H1 (cell line): ENCODE measurements around the gene MTMR8. TPM values are rescaled to one million over a fixed set of nuclear protein-coding genes. Genes with fewer than 3 reads are reported as not detected.

ENCODE experiments used
- CTCF ChIA-PET: fragments of 300-600 bp; sonication (Branson Sonifier 250); formaldehyde crosslinking; loops from one replicate; lab custom pipeline; 2021; ENCODE audit not compliant: partially characterized antibody; lab: Charles Lee
- POLR2A ChIA-PET: fragments of 300-600 bp; sonication (Branson Sonifier 250); formaldehyde crosslinking; loops from one replicate; lab custom pipeline; 2021; ENCODE audit warnings: inconsistent platforms; ENCODE audit not compliant: partially characterized antibody; lab: Charles Lee
- DNase-seq, 2 experiments: peaks; one replicate each; pipeline versions ENCODE4 v3.0.0 to v3.0.0-alpha.2; 2010 to 2022; ENCODE audit warnings: low spot score in 2 of 2, low read depth in 1 of 2, mixed read lengths in 1 of 2
- FAIRE-seq: peaks from 2 replicates; lab custom pipeline; 2011; peaks lifted over from hg19 to GRCh38; lab: Jason Lieb, UNC
- H2AFZ ChIP-seq: 2 replicates; pipeline ENCODE4 v1.8.1; 2012; ENCODE audit warnings: low read length, inconsistent platforms
- H2AK5ac ChIP-seq: 2 replicates; pipeline ENCODE4 v1.6.1; 2013; ENCODE audit warnings: low read depth, low read length
- H2BK120ac ChIP-seq: replicated peaks from 2 replicates; pipeline ENCODE3; 2013; ENCODE audit warnings: low read depth, low read length, inconsistent platforms
- H2BK12ac ChIP-seq: 2 replicates; pipeline ENCODE4 v1.6.1; 2013; ENCODE audit warnings: low read depth, low read length
- H2BK15ac ChIP-seq: 2 replicates; pipeline ENCODE4 v1.6.1; 2013; ENCODE audit warnings: low read length
- H2BK20ac ChIP-seq: 2 replicates; pipeline ENCODE4 v1.6.1; 2013; ENCODE audit warnings: low read length
- H2BK5ac ChIP-seq: 2 replicates; pipeline ENCODE4 v1.6.1; 2013; ENCODE audit warnings: low read depth, low read length
- H3K14ac ChIP-seq: 2 replicates; pipeline ENCODE4 v1.6.1; 2013; ENCODE audit warnings: inconsistent platforms; ENCODE audit not compliant: insufficient read length
- H3K18ac ChIP-seq: 2 replicates; pipeline ENCODE4 v1.6.1; 2013; ENCODE audit warnings: low read length; ENCODE audit errors: extremely low read depth
- H3K23ac ChIP-seq: 2 replicates; pipeline ENCODE4 v1.6.1; 2013; ENCODE audit warnings: inconsistent platforms; ENCODE audit not compliant: insufficient read length
- H3K23me2 ChIP-seq: 2 replicates; pipeline ENCODE4 v1.6.1; 2013; ENCODE audit warnings: low read depth, low read length
- H3K27ac ChIP-seq: 2 replicates; pipeline ENCODE4 v1.6.1; 2011; ENCODE audit warnings: low read depth, low read length, inconsistent platforms
- H3K27me3 ChIP-seq, 4 experiments: replicated peaks in 1 of 4; 1 replicate in 1 of 4; 2 replicates in 3 of 4; pipeline versions ENCODE4 v1.6.1 to v1.8.1; 2011 to 2013; ENCODE audit warnings: low read length in 3 of 4, mild to moderate bottlenecking in 3 of 4, inconsistent platforms in 2 of 4, mixed read lengths in 2 of 4, moderate library complexity in 1 of 4; ENCODE audit not compliant: control insufficient read depth in 3 of 4, insufficient read depth in 3 of 4; ENCODE audit errors: extremely low read depth in 1 of 4
- H3K36me3 ChIP-seq, 4 experiments: 2 replicates each; pipeline versions ENCODE4 v1.6.1 to v1.8.1; 2011 to 2013; ENCODE audit warnings: mild to moderate bottlenecking in 4 of 4, low read length in 3 of 4, moderate library complexity in 2 of 4, control low read depth in 1 of 4, inconsistent platforms in 1 of 4; ENCODE audit not compliant: insufficient read depth in 4 of 4, control insufficient read depth in 2 of 4
- H3K4ac ChIP-seq: replicated peaks from 2 replicates; pipeline ENCODE3; 2013; ENCODE audit warnings: low read length, low read depth, mixed read lengths, inconsistent platforms; ENCODE audit not compliant: insufficient read length
- H3K4me1 ChIP-seq, 4 experiments: replicated peaks in 1 of 4; 1 replicate in 1 of 4; 2 replicates in 3 of 4; pipeline versions ENCODE4 v1.6.1 to v1.8.1; 2011 to 2013; ENCODE audit warnings: low read length in 3 of 4, inconsistent platforms in 2 of 4, mixed read lengths in 1 of 4; ENCODE audit not compliant: insufficient read depth in 4 of 4, control insufficient read depth in 3 of 4
- H3K4me2 ChIP-seq, 2 experiments: 2 replicates each; pipeline versions ENCODE4 v1.6.1 to v1.8.1; 2011 to 2013; ENCODE audit warnings: low read depth in 2 of 2, low read length in 2 of 2, control low read depth in 1 of 2, inconsistent platforms in 1 of 2, mild to moderate bottlenecking in 1 of 2; ENCODE audit not compliant: insufficient read depth in 1 of 2
- H3K4me3 ChIP-seq, 4 experiments: fragments of 200-600, 300-600 bp in 1 of 4; sonication (generic), shearing (Covaris generic), sonication (Bioruptor Twin) in 1 of 4; 2 replicates each; pipeline versions ENCODE4 v1.5.1 to v1.8.1; 2011 to 2016; ENCODE audit warnings: low read length in 4 of 4, low read depth in 3 of 4, control low read depth in 2 of 4, inconsistent platforms in 2 of 4, mild to moderate bottlenecking in 2 of 4, mixed read lengths in 1 of 4, moderate library complexity in 1 of 4; ENCODE audit not compliant: insufficient read depth in 2 of 4; ENCODE audit errors: extremely low read depth in 1 of 4
- H3K56ac ChIP-seq: replicated peaks from 2 replicates; pipeline ENCODE3; 2013; ENCODE audit warnings: low read depth, mild to moderate bottlenecking, mixed read lengths, low read length, inconsistent platforms; ENCODE audit not compliant: insufficient read length
- H3K79me1 ChIP-seq: 2 replicates; pipeline ENCODE4 v1.6.1; 2013; ENCODE audit warnings: low read depth, low read length, control low read depth
- H3K79me2 ChIP-seq, 2 experiments: 2 replicates each; pipeline versions ENCODE4 v1.6.1 to v1.8.1; 2012 to 2013; ENCODE audit warnings: low read length in 2 of 2, mild to moderate bottlenecking in 2 of 2, inconsistent platforms in 1 of 2; ENCODE audit not compliant: insufficient read depth in 2 of 2, control insufficient read depth in 1 of 2
- H3K9ac ChIP-seq, 4 experiments: replicated peaks in 1 of 4; 1 replicate in 1 of 4; 2 replicates in 3 of 4; pipeline versions ENCODE4 v1.6.1 to v1.8.1; 2011 to 2013; ENCODE audit warnings: low read depth in 3 of 4, low read length in 3 of 4, control low read depth in 2 of 4, mild to moderate bottlenecking in 2 of 4, moderate library complexity in 2 of 4, inconsistent platforms in 1 of 4; ENCODE audit errors: extremely low read depth in 1 of 4
- H3K9me3 ChIP-seq, 2 experiments: 2 replicates each; pipeline versions ENCODE4 v1.6.1 to v1.8.1; 2012 to 2013; ENCODE audit warnings: mild to moderate bottlenecking in 2 of 2, moderate library complexity in 2 of 2, control low read depth in 1 of 2, inconsistent platforms in 1 of 2, low read depth in 1 of 2, low read length in 1 of 2, mixed read lengths in 1 of 2; ENCODE audit not compliant: insufficient read depth in 2 of 2
- H4K20me1 ChIP-seq, 2 experiments: replicated peaks in 1 of 2; 2 replicates each; pipeline versions ENCODE3 to v1.8.1; 2011 to 2013; ENCODE audit warnings: inconsistent platforms in 2 of 2, low read length in 2 of 2, mild to moderate bottlenecking in 1 of 2; ENCODE audit not compliant: insufficient read depth in 2 of 2, control insufficient read depth in 1 of 2
- H4K5ac ChIP-seq: 2 replicates; pipeline ENCODE4 v1.6.1; 2013; ENCODE audit warnings: low read length, low read depth, mixed read lengths, inconsistent platforms; ENCODE audit not compliant: insufficient read length
- H4K8ac ChIP-seq: 2 replicates; pipeline ENCODE4 v1.8.0; 2013; ENCODE audit warnings: mild to moderate bottlenecking, moderate library complexity, low read length, inconsistent platforms; ENCODE audit not compliant: insufficient read depth; ENCODE audit errors: extremely low read depth
- H4K91ac ChIP-seq: replicated peaks from 2 replicates; pipeline ENCODE3; 2013; ENCODE audit warnings: low read length, mixed read lengths, inconsistent platforms; ENCODE audit not compliant: insufficient read length
- ASH2L ChIP-seq: fragments of 200-600, 300-600 bp; sonication (generic); IDR thresholded peaks from one replicate; pipeline ENCODE4 v1.7.1; 2017; ENCODE audit warnings: low read length
- SP2 ChIP-seq: IDR thresholded peaks from 2 replicates; pipeline ENCODE4 v1.6.1; 2012; ENCODE audit warnings: mild to moderate bottlenecking, low read length, inconsistent platforms
- WGBS, 2 experiments: shearing (Covaris generic) in 1 of 2; methylation state at CpG; one replicate each; pipeline versions ENCODE4 v1.1.6 to v1.1.7; 2013 to 2015; ENCODE audit warnings: low lambda C conversion rate in 2 of 2, mixed read lengths in 2 of 2, inconsistent platforms in 1 of 2, low coverage in 1 of 2, missing lambda C conversion rate in 1 of 2; ENCODE audit not compliant: insufficient replicate concordance in 2 of 2, insufficient coverage in 1 of 2, insufficient read length in 1 of 2; ENCODE audit errors: extremely low coverage in 1 of 2, missing lambda C conversion rate in 1 of 2; 5-methylcytosine and 5-hydroxymethylcytosine counted together
- polyA plus RNA-seq, 7 experiments: library from polyadenylated mRNA; depleted of rRNA in 3 of 7; stranded (reverse) in 5 of 7; unstranded in 2 of 7; fragments of >200 nt in 5 of 7; fragments of 200-250 nt in 2 of 7; gene quantifications; 1 replicate in 5 of 7; 2 replicates in 1 of 7; 4 replicates in 1 of 7; pipeline versions ENCODE4 v1.2.1 to v1.2.3, GENCODE V29; 2011 to 2013; ENCODE audit warnings: missing spikeins in 2 of 7, mixed read lengths in 2 of 7
- total RNA-seq: library from RNA; stranded (reverse); fragmentation: NEBNext Ultra II Directional; extraction: Animal tissue kit (Norgen Biotek cat#: 25700); gene quantifications from 2 replicates; pipeline ENCODE4 v1.2.1, GENCODE V29; 2021

The MTMR8 gene
- total and polyA plus RNA-seq, 2 of the 8 experiments (the other 6 are each of a cell fraction or from before 2014, with no cell fraction given) = 1.3 to 6.3 TPM

- TF ChIP-seq SP2 = no peak
- no peak for TF ChIP-seq ASH2L
- FAIRE-seq = no peak
Observed at GRCh38 chrX:64398088-64398487, 2.8 kb upstream of the MTMR8 start.

More at GRCh38 chrX:64398088-64398487, 2.8 kb upstream of the MTMR8 start:
- Histone ChIP-seq H4K20me1 (no peaks in the 10 kb centered on the region), H4K5ac (no peak overlapping the region), H3K18ac (no peak overlapping the region), H3K27me3 (no peaks in the 10 kb centered on the region), H2BK5ac (no peak overlapping the region), H3K4me3 (no peak overlapping the region), H2BK12ac (no peak overlapping the region), H3K56ac (no peak overlapping the region), H2BK120ac (no peak overlapping the region), H2BK15ac (no peak overlapping the region), H3K9me3 (no peaks in the 10 kb centered on the region), H3K79me1 (no peaks in the 10 kb centered on the region), H3K14ac (no peak overlapping the region), H3K23ac (no peak overlapping the region), H4K8ac (no peak overlapping the region), H2BK20ac (no peak overlapping the region), H3K4me2 (no peak overlapping the region), H2AK5ac (no peak overlapping the region), H4K91ac (no peak overlapping the region), H3K27ac (no peak overlapping the region), H2AFZ (no peak overlapping the region), H3K79me2 (no peaks in the 10 kb centered on the region), H3K4me1 (peaks cover 0 to 3% (median 0%) of the 10 kb centered on the region in 4 experiments; a peak in 1 of 7 replicates), H3K23me2 (peaks cover 5% of the 10 kb centered on the region; the same call in 1 of the 2 replicates), H3K4ac (no peak overlapping the region), H3K36me3 (no peaks in the 10 kb centered on the region), H3K9ac (no peak overlapping the region)
- 100% methylated on average over 1 of the region's 1 CpG; no CpG with 5 or more reads in 1 of the 2 experiments for WGBS, 2 experiments
- no peak for DNase-seq
- POLR2A ChIA-PET = no interaction called here
- CTCF ChIA-PET = no interaction called here
